HL-60 (cell line): Measurements from ENCODE around the gene NPC2.

ENCODE experiments used
- CTCF ChIP-seq: IDR thresholded peaks from one replicate; pipeline ENCODE4 v1.5.1; 2011; ENCODE audit warnings: low read length, control low read depth, inconsistent platforms; ENCODE audit not compliant: insufficient read depth
- GABPA ChIP-seq: IDR thresholded peaks from 2 replicates; pipeline ENCODE4 v1.6.1; 2012; ENCODE audit warnings: low read depth
- POLR2AphosphoS5 ChIP-seq: IDR thresholded peaks from 2 replicates; pipeline ENCODE4 v1.6.1; 2012; ENCODE audit warnings: low read depth
- REST ChIP-seq: IDR thresholded peaks from 2 replicates; pipeline ENCODE4 v1.6.1; 2012; ENCODE audit warnings: low read depth; ENCODE audit not compliant: insufficient replicate concordance

GRCh38 chr14:74501135-74501614 lies 8.1 kb upstream of the NPC2 start:
- no peak for TF ChIP-seq POLR2AphosphoS5
- no peak for TF ChIP-seq CTCF
- no peak for TF ChIP-seq REST
- no peak for TF ChIP-seq GABPA
